Measurements from ENCODE around the gene TNNC1. TPM values are rescaled to one million over a fixed set of nuclear protein-coding genes. Genes with fewer than 3 reads are reported as not detected.

Gene TNNC1
- total and polyA plus RNA-seq, 2 of the 13 experiments (the other 11 are each of a cell fraction or from before 2014, with no cell fraction given), result 11.8 to 36.4 TPM

DNA sequence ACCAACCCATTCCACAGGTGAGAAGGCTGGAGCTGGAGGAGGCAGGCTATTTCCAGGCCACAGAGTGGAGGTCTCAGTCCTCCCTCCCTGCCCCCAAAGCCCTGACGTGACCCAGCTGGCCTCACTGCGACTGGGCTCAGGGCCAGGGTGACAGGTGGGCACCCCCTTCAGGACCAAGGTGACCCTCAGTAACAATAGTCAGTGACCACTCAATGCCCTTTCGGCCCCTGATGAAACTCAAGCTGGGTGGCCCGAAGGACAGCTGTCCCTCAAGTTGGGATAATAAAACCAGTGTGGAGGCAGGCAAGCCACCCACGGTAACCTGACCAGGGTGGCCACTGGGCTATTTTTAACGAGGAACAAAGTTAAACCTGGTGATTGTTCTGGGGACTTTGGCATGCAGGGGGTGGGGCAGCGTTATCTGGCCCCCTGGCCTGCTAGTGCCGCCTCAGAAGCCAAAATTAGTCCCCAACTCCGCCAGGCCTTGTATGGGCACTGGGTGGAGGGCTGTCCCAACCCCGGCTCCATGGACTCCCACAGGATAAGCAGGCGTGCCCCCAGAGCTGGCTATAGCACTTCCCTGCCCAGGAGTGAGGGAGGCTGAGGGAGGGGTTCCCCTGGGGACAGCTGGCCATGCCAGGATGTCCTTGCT lies 1.1 kb downstream of the TNNC1 start (continued):
- TF ChIP-seq SP1 (IDR thresholded peaks at IDR 0.05) (no peak), SP1 (CRISPR knock-in tag; IDR thresholded peaks at IDR 0.05) (no peak), ZNF792 (CRISPR knock-in tag; IDR thresholded peaks at IDR 0.05) (no peak), SIN3B (IDR thresholded peaks at IDR 0.05; ENCODE audit: low read length) (no peak), ZNF598 (CRISPR knock-in tag; IDR thresholded peaks at IDR 0.05; ENCODE audit: borderline replicate concordance) (no peak), ZNF292 (CRISPR knock-in tag; IDR thresholded peaks at IDR 0.05; ENCODE audit: borderline replicate concordance, low read depth) (no peak), ZMYM3 (CRISPR knock-in tag; IDR thresholded peaks at IDR 0.05) (peak; percentile 64), ZNF441 (CRISPR knock-in tag; IDR thresholded peaks at IDR 0.05; ENCODE audit: borderline replicate concordance) (no peak), ZNF546 (CRISPR knock-in tag; conservative IDR thresholded peaks at IDR 0.05) (no peak), SOX5 (CRISPR knock-in tag; IDR thresholded peaks at IDR 0.05; ENCODE audit: borderline replicate concordance) (peak; percentile 49), RBFOX2 (IDR thresholded peaks at IDR 0.05; ENCODE audit: low read depth, low read length) (no peak), NFIC (IDR thresholded peaks at IDR 0.05; ENCODE audit: low read length) (no peak)
- TF ChIP-seq, protein P1, sequence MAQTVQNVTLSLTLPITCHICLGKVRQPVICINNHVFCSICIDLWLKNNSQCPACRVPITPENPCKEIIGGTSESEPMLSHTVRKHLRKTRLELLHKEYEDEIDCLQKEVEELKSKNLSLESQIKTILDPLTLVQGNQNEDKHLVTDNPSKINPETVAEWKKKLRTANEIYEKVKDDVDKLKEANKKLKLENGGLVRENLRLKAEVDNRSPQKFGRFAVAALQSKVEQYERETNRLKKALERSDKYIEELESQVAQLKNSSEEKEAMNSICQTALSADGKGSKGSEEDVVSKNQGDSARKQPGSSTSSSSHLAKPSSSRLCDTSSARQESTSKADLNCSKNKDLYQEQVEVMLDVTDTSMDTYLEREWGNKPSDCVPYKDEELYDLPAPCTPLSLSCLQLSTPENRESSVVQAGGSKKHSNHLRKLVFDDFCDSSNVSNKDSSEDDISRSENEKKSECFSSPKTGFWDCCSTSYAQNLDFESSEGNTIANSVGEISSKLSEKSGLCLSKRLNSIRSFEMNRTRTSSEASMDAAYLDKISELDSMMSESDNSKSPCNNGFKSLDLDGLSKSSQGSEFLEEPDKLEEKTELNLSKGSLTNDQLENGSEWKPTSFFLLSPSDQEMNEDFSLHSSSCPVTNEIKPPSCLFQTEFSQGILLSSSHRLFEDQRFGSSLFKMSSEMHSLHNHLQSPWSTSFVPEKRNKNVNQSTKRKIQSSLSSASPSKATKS (CRISPR knock-in tag; IDR thresholded peaks at IDR 0.05), result no peak
- TF ChIP-seq, protein P2, sequence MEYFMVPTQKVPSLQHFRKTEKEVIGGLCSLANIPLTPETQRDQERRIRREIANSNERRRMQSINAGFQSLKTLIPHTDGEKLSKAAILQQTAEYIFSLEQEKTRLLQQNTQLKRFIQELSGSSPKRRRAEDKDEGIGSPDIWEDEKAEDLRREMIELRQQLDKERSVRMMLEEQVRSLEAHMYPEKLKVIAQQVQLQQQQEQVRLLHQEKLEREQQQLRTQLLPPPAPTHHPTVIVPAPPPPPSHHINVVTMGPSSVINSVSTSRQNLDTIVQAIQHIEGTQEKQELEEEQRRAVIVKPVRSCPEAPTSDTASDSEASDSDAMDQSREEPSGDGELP (IDR thresholded peaks at IDR 0.05; ENCODE audit: borderline replicate concordance, low read depth), result peak; percentile 18; the same call in 1 of the 2 replicates
- TF ChIP-seq, protein P3, sequence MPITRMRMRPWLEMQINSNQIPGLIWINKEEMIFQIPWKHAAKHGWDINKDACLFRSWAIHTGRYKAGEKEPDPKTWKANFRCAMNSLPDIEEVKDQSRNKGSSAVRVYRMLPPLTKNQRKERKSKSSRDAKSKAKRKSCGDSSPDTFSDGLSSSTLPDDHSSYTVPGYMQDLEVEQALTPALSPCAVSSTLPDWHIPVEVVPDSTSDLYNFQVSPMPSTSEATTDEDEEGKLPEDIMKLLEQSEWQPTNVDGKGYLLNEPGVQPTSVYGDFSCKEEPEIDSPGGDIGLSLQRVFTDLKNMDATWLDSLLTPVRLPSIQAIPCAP (CRISPR knock-in tag; IDR thresholded peaks at IDR 0.05; ENCODE audit: low read depth), result no peak
- TF ChIP-seq, protein P4, sequence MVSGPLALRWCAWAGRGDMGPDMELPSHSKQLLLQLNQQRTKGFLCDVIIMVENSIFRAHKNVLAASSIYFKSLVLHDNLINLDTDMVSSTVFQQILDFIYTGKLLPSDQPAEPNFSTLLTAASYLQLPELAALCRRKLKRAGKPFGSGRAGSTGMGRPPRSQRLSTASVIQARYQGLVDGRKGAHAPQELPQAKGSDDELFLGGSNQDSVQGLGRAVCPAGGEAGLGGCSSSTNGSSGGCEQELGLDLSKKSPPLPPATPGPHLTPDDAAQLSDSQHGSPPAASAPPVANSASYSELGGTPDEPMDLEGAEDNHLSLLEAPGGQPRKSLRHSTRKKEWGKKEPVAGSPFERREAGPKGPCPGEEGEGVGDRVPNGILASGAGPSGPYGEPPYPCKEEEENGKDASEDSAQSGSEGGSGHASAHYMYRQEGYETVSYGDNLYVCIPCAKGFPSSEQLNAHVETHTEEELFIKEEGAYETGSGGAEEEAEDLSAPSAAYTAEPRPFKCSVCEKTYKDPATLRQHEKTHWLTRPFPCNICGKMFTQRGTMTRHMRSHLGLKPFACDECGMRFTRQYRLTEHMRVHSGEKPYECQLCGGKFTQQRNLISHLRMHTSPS (CRISPR knock-in tag; IDR thresholded peaks at IDR 0.05; ENCODE audit: low read depth), result 0 out of 2 replicates have a peak, but pooled peaks have one; percentile 20
- TF ChIP-seq, protein P5, sequence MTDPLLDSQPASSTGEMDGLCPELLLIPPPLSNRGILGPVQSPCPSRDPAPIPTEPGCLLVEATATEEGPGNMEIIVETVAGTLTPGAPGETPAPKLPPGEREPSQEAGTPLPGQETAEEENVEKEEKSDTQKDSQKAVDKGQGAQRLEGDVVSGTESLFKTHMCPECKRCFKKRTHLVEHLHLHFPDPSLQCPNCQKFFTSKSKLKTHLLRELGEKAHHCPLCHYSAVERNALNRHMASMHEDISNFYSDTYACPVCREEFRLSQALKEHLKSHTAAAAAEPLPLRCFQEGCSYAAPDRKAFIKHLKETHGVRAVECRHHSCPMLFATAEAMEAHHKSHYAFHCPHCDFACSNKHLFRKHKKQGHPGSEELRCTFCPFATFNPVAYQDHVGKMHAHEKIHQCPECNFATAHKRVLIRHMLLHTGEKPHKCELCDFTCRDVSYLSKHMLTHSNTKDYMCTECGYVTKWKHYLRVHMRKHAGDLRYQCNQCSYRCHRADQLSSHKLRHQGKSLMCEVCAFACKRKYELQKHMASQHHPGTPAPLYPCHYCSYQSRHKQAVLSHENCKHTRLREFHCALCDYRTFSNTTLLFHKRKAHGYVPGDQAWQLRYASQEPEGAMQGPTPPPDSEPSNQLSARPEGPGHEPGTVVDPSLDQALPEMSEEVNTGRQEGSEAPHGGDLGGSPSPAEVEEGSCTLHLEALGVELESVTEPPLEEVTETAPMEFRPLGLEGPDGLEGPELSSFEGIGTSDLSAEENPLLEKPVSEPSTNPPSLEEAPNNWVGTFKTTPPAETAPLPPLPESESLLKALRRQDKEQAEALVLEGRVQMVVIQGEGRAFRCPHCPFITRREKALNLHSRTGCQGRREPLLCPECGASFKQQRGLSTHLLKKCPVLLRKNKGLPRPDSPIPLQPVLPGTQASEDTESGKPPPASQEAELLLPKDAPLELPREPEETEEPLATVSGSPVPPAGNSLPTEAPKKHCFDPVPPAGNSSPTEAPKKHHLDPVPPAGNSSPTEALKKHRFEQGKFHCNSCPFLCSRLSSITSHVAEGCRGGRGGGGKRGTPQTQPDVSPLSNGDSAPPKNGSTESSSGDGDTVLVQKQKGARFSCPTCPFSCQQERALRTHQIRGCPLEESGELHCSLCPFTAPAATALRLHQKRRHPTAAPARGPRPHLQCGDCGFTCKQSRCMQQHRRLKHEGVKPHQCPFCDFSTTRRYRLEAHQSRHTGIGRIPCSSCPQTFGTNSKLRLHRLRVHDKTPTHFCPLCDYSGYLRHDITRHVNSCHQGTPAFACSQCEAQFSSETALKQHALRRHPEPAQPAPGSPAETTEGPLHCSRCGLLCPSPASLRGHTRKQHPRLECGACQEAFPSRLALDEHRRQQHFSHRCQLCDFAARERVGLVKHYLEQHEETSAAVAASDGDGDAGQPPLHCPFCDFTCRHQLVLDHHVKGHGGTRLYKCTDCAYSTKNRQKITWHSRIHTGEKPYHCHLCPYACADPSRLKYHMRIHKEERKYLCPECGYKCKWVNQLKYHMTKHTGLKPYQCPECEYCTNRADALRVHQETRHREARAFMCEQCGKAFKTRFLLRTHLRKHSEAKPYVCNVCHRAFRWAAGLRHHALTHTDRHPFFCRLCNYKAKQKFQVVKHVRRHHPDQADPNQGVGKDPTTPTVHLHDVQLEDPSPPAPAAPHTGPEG (CRISPR knock-in tag; IDR thresholded peaks at IDR 0.05), result no peak
- TF ChIP-seq, protein P6, sequence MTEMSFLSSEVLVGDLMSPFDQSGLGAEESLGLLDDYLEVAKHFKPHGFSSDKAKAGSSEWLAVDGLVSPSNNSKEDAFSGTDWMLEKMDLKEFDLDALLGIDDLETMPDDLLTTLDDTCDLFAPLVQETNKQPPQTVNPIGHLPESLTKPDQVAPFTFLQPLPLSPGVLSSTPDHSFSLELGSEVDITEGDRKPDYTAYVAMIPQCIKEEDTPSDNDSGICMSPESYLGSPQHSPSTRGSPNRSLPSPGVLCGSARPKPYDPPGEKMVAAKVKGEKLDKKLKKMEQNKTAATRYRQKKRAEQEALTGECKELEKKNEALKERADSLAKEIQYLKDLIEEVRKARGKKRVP (CRISPR knock-in tag; IDR thresholded peaks at IDR 0.05), result no peak

Data from HepG2 (cell line).